ENCODE results near the gene FGF22. TPM values are rescaled to one million over a fixed set of nuclear protein-coding genes. Genes with fewer than 3 reads are reported as not detected.

FGF22 gene
- total and polyA plus RNA-seq, 2 of the 13 experiments (the other 11 are each of a cell fraction or from before 2014, with no cell fraction given) = 0.24 TPM; not detected in 1

DNA sequence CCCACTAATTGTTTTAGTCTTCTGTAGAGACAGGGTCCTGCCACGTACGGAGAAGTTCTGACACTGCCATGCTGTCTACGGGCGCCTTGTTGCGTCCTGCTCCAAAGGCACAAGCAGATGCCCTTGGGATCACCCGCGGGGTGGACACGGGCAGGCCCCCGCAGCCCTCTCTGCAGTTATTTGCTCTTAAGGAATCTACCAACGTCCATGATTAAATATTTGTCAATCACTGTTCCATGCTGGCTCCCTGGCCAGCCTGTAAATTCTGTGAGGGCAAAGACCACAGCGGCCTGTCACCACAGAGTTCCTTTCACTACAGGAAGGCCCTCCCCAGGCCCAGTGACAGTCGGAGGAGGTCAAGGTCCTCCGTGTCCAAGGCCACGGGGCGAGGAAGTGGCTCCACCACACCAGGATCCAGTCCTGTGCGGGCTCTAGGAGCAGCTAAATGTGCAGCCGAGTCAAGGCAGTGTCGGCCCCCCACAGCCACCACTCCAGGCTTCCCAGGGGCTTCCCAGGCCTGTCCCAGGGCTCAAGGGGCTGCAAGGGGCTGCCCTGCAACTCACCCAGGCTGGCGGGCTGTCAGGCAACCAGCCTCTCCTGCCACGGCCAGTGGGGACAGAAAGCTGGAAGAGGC, 21.2 kb downstream of the FGF22 start (continued):
- TF ChIP-seq, protein P1, sequence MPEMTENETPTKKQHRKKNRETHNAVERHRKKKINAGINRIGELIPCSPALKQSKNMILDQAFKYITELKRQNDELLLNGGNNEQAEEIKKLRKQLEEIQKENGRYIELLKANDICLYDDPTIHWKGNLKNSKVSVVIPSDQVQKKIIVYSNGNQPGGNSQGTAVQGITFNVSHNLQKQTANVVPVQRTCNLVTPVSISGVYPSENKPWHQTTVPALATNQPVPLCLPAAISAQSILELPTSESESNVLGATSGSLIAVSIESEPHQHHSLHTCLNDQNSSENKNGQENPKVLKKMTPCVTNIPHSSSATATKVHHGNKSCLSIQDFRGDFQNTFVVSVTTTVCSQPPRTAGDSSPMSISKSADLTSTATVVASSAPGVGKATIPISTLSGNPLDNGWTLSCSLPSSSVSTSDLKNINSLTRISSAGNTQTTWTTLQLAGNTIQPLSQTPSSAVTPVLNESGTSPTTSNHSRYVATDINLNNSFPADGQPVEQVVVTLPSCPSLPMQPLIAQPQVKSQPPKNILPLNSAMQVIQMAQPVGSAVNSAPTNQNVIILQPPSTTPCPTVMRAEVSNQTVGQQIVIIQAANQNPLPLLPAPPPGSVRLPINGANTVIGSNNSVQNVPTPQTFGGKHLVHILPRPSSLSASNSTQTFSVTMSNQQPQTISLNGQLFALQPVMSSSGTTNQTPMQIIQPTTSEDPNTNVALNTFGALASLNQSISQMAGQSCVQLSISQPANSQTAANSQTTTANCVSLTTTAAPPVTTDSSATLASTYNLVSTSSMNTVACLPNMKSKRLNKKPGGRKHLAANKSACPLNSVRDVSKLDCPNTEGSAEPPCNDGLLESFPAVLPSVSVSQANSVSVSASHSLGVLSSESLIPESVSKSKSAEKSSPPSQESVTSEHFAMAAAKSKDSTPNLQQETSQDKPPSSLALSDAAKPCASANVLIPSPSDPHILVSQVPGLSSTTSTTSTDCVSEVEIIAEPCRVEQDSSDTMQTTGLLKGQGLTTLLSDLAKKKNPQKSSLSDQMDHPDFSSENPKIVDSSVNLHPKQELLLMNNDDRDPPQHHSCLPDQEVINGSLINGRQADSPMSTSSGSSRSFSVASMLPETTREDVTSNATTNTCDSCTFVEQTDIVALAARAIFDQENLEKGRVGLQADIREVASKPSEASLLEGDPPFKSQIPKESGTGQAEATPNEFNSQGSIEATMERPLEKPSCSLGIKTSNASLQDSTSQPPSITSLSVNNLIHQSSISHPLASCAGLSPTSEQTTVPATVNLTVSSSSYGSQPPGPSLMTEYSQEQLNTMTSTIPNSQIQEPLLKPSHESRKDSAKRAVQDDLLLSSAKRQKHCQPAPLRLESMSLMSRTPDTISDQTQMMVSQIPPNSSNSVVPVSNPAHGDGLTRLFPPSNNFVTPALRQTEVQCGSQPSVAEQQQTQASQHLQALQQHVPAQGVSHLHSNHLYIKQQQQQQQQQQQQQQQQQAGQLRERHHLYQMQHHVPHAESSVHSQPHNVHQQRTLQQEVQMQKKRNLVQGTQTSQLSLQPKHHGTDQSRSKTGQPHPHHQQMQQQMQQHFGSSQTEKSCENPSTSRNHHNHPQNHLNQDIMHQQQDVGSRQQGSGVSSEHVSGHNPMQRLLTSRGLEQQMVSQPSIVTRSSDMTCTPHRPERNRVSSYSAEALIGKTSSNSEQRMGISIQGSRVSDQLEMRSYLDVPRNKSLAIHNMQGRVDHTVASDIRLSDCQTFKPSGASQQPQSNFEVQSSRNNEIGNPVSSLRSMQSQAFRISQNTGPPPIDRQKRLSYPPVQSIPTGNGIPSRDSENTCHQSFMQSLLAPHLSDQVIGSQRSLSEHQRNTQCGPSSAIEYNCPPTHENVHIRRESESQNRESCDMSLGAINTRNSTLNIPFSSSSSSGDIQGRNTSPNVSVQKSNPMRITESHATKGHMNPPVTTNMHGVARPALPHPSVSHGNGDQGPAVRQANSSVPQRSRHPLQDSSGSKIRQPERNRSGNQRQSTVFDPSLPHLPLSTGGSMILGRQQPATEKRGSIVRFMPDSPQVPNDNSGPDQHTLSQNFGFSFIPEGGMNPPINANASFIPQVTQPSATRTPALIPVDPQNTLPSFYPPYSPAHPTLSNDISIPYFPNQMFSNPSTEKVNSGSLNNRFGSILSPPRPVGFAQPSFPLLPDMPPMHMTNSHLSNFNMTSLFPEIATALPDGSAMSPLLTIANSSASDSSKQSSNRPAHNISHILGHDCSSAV (CRISPR knock-in tag; IDR thresholded peaks at IDR 0.05; ENCODE audit: borderline replicate concordance) = no peak
- TF ChIP-seq, protein P2, sequence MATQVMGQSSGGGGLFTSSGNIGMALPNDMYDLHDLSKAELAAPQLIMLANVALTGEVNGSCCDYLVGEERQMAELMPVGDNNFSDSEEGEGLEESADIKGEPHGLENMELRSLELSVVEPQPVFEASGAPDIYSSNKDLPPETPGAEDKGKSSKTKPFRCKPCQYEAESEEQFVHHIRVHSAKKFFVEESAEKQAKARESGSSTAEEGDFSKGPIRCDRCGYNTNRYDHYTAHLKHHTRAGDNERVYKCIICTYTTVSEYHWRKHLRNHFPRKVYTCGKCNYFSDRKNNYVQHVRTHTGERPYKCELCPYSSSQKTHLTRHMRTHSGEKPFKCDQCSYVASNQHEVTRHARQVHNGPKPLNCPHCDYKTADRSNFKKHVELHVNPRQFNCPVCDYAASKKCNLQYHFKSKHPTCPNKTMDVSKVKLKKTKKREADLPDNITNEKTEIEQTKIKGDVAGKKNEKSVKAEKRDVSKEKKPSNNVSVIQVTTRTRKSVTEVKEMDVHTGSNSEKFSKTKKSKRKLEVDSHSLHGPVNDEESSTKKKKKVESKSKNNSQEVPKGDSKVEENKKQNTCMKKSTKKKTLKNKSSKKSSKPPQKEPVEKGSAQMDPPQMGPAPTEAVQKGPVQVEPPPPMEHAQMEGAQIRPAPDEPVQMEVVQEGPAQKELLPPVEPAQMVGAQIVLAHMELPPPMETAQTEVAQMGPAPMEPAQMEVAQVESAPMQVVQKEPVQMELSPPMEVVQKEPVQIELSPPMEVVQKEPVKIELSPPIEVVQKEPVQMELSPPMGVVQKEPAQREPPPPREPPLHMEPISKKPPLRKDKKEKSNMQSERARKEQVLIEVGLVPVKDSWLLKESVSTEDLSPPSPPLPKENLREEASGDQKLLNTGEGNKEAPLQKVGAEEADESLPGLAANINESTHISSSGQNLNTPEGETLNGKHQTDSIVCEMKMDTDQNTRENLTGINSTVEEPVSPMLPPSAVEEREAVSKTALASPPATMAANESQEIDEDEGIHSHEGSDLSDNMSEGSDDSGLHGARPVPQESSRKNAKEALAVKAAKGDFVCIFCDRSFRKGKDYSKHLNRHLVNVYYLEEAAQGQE (IDR thresholded peaks at IDR 0.05; ENCODE audit: borderline replicate concordance in 1 of 2, low read depth in 1 of 2, low read length in 2 of 2) = peak in 1 of 2 experiments; percentile 61; a peak in 1 of 4 replicates
- no peak for TF ChIP-seq REL (CRISPR knock-in tag; conservative IDR thresholded peaks at IDR 0.05)
- peak; percentile 99 for TF ChIP-seq GFI1 (CRISPR knock-in tag; IDR thresholded peaks at IDR 0.05; ENCODE audit: borderline replicate concordance)
- peak; percentile 99 for TF ChIP-seq AKAP8 (CRISPR knock-in tag; IDR thresholded peaks at IDR 0.05)
- no peak for TF ChIP-seq NCOA5 (CRISPR knock-in tag; IDR thresholded peaks at IDR 0.05)
- TF ChIP-seq PCBP2 (optimal IDR thresholded peaks at IDR 0.05; ENCODE audit: low read depth, low read length, poor library complexity, severe bottlenecking) = no peak
- peak; percentile 96 for TF ChIP-seq ERF (CRISPR knock-in tag; IDR thresholded peaks at IDR 0.05)
- TF ChIP-seq KMT2A (CRISPR knock-in tag; IDR thresholded peaks at IDR 0.05) = peak; percentile 70
- TF ChIP-seq NFYB (CRISPR knock-in tag; IDR thresholded peaks at IDR 0.05) = no peak
- peak; percentile 50; the same call in 1 of the 2 replicates for TF ChIP-seq ELF4 (CRISPR knock-in tag; IDR thresholded peaks at IDR 0.05; ENCODE audit: borderline replicate concordance)
- no peak for TF ChIP-seq ZNF207 (IDR thresholded peaks at IDR 0.05; ENCODE audit: borderline replicate concordance)
- no peak for TF ChIP-seq ZNF24 (IDR thresholded peaks at IDR 0.05)
- no peak for TF ChIP-seq NONO (IDR thresholded peaks at IDR 0.05)
- TF ChIP-seq NONO (CRISPR knock-in tag; conservative IDR thresholded peaks at IDR 0.05) = peak; percentile 89
- TF ChIP-seq HOXA9 (CRISPR knock-in tag; IDR thresholded peaks at IDR 0.05; ENCODE audit: borderline replicate concordance) = 0 out of 2 replicates have a peak, but pooled peaks have one; percentile 65
- peak; percentile 96 for TF ChIP-seq HNF4G (IDR thresholded peaks at IDR 0.05; ENCODE audit: borderline replicate concordance, low read depth, low read length)
- TF ChIP-seq HNF4G (CRISPR knock-in tag; IDR thresholded peaks at IDR 0.05; ENCODE audit: borderline replicate concordance, low read depth) = peak; percentile 96
- TF ChIP-seq ZNF556 (CRISPR knock-in tag; IDR thresholded peaks at IDR 0.05; ENCODE audit: borderline replicate concordance) = no peak
